NCI-H2107 treated with DMSO at 0.1 percent for 48 hours (cell line): Measurements from ENCODE around the gene GHRH.
A peak's percentile ranks its signal among the peaks of the same experiment; 100 is the strongest.

Experiments
- DNase-seq: peaks from one replicate; lab custom pipeline; 2025; ENCODE audit not compliant: unreplicated experiment; lab: John Stamatoyannopoulos, UW

GHRH gene

GRCh38 chr20:37209193-37209592 lies 52.4 kb downstream of the GHRH start:
- no peak for DNase-seq

GRCh38 chr20:37207171-37207570 lies 54.4 kb downstream of the GHRH start:
- DNase-seq = no peak

- no peak for DNase-seq
Observed at GRCh38 chr20:37205794-37206193, 55.8 kb downstream of the GHRH start.

- DNase-seq = no peak
Observed at GRCh38 chr20:37205130-37205529, 56.5 kb downstream of the GHRH start.

- no peak for DNase-seq
Observed at GRCh38 chr20:37204056-37204455, 57.6 kb downstream of the GHRH start.

- peak; percentile 63 for DNase-seq
Observed at GRCh38 chr20:37202267-37202943, 59.2 kb downstream of the GHRH start.

- no peak for DNase-seq
Observed at GRCh38 chr20:37201827-37202162, 59.8 kb downstream of the GHRH start.
